Smooth muscle cell (in vitro differentiated cells): ENCODE data around the gene TRIM36. TPM values are rescaled to one million over a fixed set of nuclear protein-coding genes. Genes with fewer than 3 reads are reported as not detected.

Source experiments
- DNase-seq: peaks from one replicate; lab custom pipeline; 2025; ENCODE audit not compliant: unreplicated experiment; lab: John Stamatoyannopoulos, UW
- H2AFZ ChIP-seq: fragments of 200-600 bp; sonication (generic); 2 replicates; pipeline ENCODE4 v1.6.0; 2016; ENCODE audit warnings: antibody characterized with exemption, low read depth, mild to moderate bottlenecking
- H3F3A ChIP-seq: fragments of 200-600 bp; sonication (generic); 2 replicates; pipeline ENCODE4 v1.6.0; 2017; ENCODE audit warnings: antibody characterized with exemption, low read depth
- H3K27ac ChIP-seq: fragments of 200-600 bp; sonication (generic); 2 replicates; pipeline ENCODE4 v1.5.1; 2016; ENCODE audit warnings: low read depth, mild to moderate bottlenecking
- H3K27me3 ChIP-seq: fragments of 200-600 bp; sonication (generic); 2 replicates; pipeline ENCODE4 v1.6.1; 2016; ENCODE audit warnings: low read depth, mild to moderate bottlenecking
- H3K36me3 ChIP-seq: fragments of 200-600 bp; sonication (generic); 2 replicates; pipeline ENCODE4 v1.5.1; 2016; ENCODE audit warnings: low read depth
- H3K4me1 ChIP-seq: fragments of 200-600 bp; sonication (generic); 2 replicates; pipeline ENCODE4 v1.5.1; 2016; ENCODE audit warnings: low read depth
- H3K4me2 ChIP-seq: fragments of 200-600 bp; sonication (generic); 2 replicates; pipeline ENCODE4 v1.6.0; 2016; ENCODE audit warnings: mild to moderate bottlenecking
- H3K4me3 ChIP-seq: fragments of 200-600 bp; sonication (generic); 2 replicates; pipeline ENCODE4 v1.5.1; 2016; ENCODE audit warnings: mild to moderate bottlenecking
- H3K79me2 ChIP-seq: fragments of 200-600 bp; sonication (generic); 2 replicates; pipeline ENCODE4 v1.6.0; 2016; ENCODE audit warnings: low read depth, mild to moderate bottlenecking
- H3K9ac ChIP-seq: fragments of 200-600 bp; sonication (generic); 2 replicates; pipeline ENCODE4 v1.6.0; 2016; ENCODE audit warnings: low read depth
- H3K9me3 ChIP-seq: fragments of 200-600 bp; sonication (generic); replicated peaks from 2 replicates; pipeline ENCODE4 v1.5.1; 2016; ENCODE audit warnings: low read depth
- H4K20me1 ChIP-seq: fragments of 200-600 bp; sonication (generic); 2 replicates; pipeline ENCODE4 v1.6.0; 2016; ENCODE audit warnings: low read depth
- CTCF ChIP-seq: fragments of 200-600 bp; sonication (generic); IDR thresholded peaks from 2 replicates; pipeline ENCODE4 v1.5.1; 2017; ENCODE audit warnings: borderline replicate concordance, mild to moderate bottlenecking, antibody characterized with exemption; ENCODE audit not compliant: insufficient read depth, poor library complexity, severe bottlenecking
- WGBS: methylation state at CpG from one replicate; pipeline ENCODE4 v1.1.7; 2016; ENCODE audit warnings: low lambda C conversion rate; 5-methylcytosine and 5-hydroxymethylcytosine counted together
- polyA plus RNA-seq: library from polyadenylated mRNA; unstranded; fragments of >200 nt; fragmentation: Nextera tagmentation; extraction: Ambion mirVana; gene quantifications from 2 replicates; pipeline ENCODE4 v1.2.1, GENCODE V29; 2016
- total RNA-seq: library from RNA; depleted of rRNA; stranded (reverse); fragments of >200 nt; gene quantifications from 2 replicates; pipeline ENCODE4 v1.2.3, GENCODE V29; 2014

TRIM36 gene
- total and polyA plus RNA-seq, 2 experiments from 2014 or later: 0.86 to 2.1 TPM

- no peaks in the 10 kb centered on the region for H3K36me3 ChIP-seq
These were observed 22.7 kb downstream of the TRIM36 start for GRCh38 chr5:115147052-115147451.

GRCh38 chr5:115136294-115136693, 33.4 kb downstream of the TRIM36 start:
- Histone ChIP-seq H3K9me3 (no peaks in the 10 kb centered on the region), H3K4me3 (no peak overlapping the region), H3K27me3 (no peaks in the 10 kb centered on the region), H2AFZ (no peak overlapping the region), H3K9ac (no peak overlapping the region), H3K36me3 (no peaks in the 10 kb centered on the region), H3K4me2 (no peak overlapping the region), H3K79me2 (no peaks in the 10 kb centered on the region), H3K4me1 (no peaks in the 10 kb centered on the region), H3F3A (no peaks in the 10 kb centered on the region), H3K27ac (no peak overlapping the region), H4K20me1 (no peaks in the 10 kb centered on the region)
- DNase-seq: no peak
- 95% methylated on average over 2 of the region's 2 CpGs for WGBS
- no peak for TF ChIP-seq CTCF

More at GRCh38 chr5:115147052-115147451, 22.7 kb downstream of the TRIM36 start:
- Histone ChIP-seq H3K4me2 (no peak overlapping the region), H3K27me3 (no peaks in the 10 kb centered on the region), H3K4me1 (no peaks in the 10 kb centered on the region), H2AFZ (no peak overlapping the region), H3K9ac (no peak overlapping the region), H3K4me3 (no peak overlapping the region), H3K9me3 (no peaks in the 10 kb centered on the region), H4K20me1 (no peaks in the 10 kb centered on the region), H3K27ac (no peak overlapping the region), H3K79me2 (no peaks in the 10 kb centered on the region), H3F3A (no peaks in the 10 kb centered on the region)
- no peak for TF ChIP-seq CTCF
- 82% methylated on average over 5 of the region's 5 CpGs for WGBS
- no peak for DNase-seq

GRCh38 chr5:115132465-115132864, 37.2 kb downstream of the TRIM36 start:
- no peaks in the 10 kb centered on the region for H3F3A ChIP-seq
- no peak for TF ChIP-seq CTCF
- whole genome bisulfite sequencing: 43% methylated on average over 2 of the region's 2 CpGs
- H3K4me2 ChIP-seq: peak overlapping the region; percentile 62
- H3K4me3 ChIP-seq: no peak overlapping the region
- no peaks in the 10 kb centered on the region for H3K27me3 ChIP-seq
- H3K9ac ChIP-seq: no peak overlapping the region
- no peaks in the 10 kb centered on the region for H3K4me1 ChIP-seq
- no peaks in the 10 kb centered on the region for H3K36me3 ChIP-seq
- no peaks in the 10 kb centered on the region for H4K20me1 ChIP-seq
- H2AFZ ChIP-seq: peak overlapping the region; percentile 80
- no peak overlapping the region for H3K27ac ChIP-seq
- no peaks in the 10 kb centered on the region for H3K79me2 ChIP-seq
- no peak for DNase-seq
- H3K9me3 ChIP-seq: no peaks in the 10 kb centered on the region

GRCh38 chr5:115126303-115126702, 43.4 kb downstream of the TRIM36 start:
- H4K20me1 ChIP-seq: no peaks in the 10 kb centered on the region
- no peaks in the 10 kb centered on the region for H3K27me3 ChIP-seq
- H3K9me3 ChIP-seq: no peaks in the 10 kb centered on the region
- no peaks in the 10 kb centered on the region for H3F3A ChIP-seq
- no peaks in the 10 kb centered on the region for H3K4me1 ChIP-seq
- H3K79me2 ChIP-seq: no peaks in the 10 kb centered on the region
- no peak overlapping the region for H3K27ac ChIP-seq
- DNase-seq: no peak
- WGBS: 83% methylated on average over 5 of the region's 5 CpGs
- H3K36me3 ChIP-seq: no peaks in the 10 kb centered on the region
- no peak overlapping the region for H3K4me3 ChIP-seq
- H3K4me2 ChIP-seq: no peak overlapping the region
- H3K9ac ChIP-seq: no peak overlapping the region
- H2AFZ ChIP-seq: no peak overlapping the region
- no peak for TF ChIP-seq CTCF
